Measurements from ENCODE around the gene IMP4. TPM values are rescaled to one million over a fixed set of nuclear protein-coding genes. Genes with fewer than 3 reads are reported as not detected.
A peak's percentile ranks its signal among the peaks of the same experiment; 100 is the strongest.

The IMP4 gene
- total and polyA plus RNA-seq, 2 of the 13 experiments (the other 11 are each of a cell fraction or from before 2014, with no cell fraction given): 142 to 158 TPM

DNA sequence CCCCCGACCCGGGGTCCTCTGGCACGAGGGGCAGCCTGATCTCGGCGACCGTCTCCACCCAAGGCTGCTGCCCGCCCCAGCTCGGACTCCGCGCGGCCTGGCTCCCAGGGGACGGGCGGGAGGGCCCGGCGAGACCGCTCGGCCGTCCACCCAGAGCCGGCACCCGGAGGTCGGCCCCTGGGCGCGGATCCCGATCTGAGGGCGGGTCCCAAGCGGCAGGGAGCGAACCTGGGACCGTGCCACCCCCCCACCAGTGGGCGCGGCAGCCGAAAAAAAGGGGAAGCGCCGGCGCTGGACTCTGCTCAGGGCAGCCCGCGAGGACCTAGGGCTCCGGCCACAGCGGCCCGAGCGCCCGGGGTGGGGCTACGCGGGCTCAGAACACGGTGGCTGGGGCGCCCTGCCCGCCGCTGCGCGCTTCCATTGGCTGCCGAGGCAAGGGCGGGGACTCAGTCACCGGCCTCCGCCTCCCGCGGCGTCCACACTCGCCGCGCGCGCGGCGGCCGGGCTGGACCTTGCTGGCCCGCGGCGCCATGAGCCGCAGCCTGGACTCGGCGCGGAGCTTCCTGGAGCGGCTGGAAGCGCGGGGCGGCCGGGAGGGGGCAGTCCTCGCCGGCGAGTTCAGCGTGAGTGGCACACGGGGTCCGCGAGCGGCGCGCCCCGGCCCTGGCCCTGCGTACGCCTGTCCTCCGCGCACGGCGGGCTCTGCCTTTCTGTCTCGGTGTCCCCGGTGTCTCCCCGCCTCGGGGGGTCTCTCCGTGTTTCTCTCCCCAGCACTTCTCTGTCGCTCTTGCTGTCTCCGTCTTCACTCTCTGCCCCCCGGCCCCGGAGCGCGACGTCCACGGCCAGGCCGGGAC lies 13.1 kb downstream of the IMP4 start, which contains the start of gene PTPN18 (continued):
- TF ChIP-seq NCOA1 (CRISPR knock-in tag; IDR thresholded peaks at IDR 0.05) (no peak; the same call in 1 of the 2 replicates), ZFY (CRISPR knock-in tag; IDR thresholded peaks at IDR 0.05) (peak; percentile 92), ADNP (CRISPR knock-in tag; IDR thresholded peaks at IDR 0.05) (0 out of 2 replicates have a peak, but pooled peaks have one; percentile 19), LCORL (IDR thresholded peaks at IDR 0.05) (no peak), LCORL (CRISPR knock-in tag; IDR thresholded peaks at IDR 0.05) (peak; percentile 93), FLYWCH1 (CRISPR knock-in tag; IDR thresholded peaks at IDR 0.05) (no peak), POLR2AphosphoS5 (IDR thresholded peaks at IDR 0.05; ENCODE audit: low read depth, low read length) (peak; percentile 75), YEATS4 (CRISPR knock-in tag; IDR thresholded peaks at IDR 0.05; ENCODE audit: borderline replicate concordance) (peak; percentile 92), ZKSCAN5 (CRISPR knock-in tag; IDR thresholded peaks at IDR 0.05) (no peak), RFXAP (CRISPR knock-in tag; IDR thresholded peaks at IDR 0.05; ENCODE audit: borderline replicate concordance) (no peak; the same call in 1 of the 2 replicates), ZNF790 (CRISPR knock-in tag; IDR thresholded peaks at IDR 0.05; ENCODE audit: borderline replicate concordance) (peak; percentile 96; the same call in 1 of the 2 replicates), STAT5B (CRISPR knock-in tag; IDR thresholded peaks at IDR 0.05) (no peak), CCAR2 (optimal IDR thresholded peaks at IDR 0.05; ENCODE audit: low read depth, low read length) (no peak), AKAP8 (CRISPR knock-in tag; IDR thresholded peaks at IDR 0.05) (peak; percentile 81), TOE1 (CRISPR knock-in tag; IDR thresholded peaks at IDR 0.05) (peak; percentile 79), ZNF343 (CRISPR knock-in tag; IDR thresholded peaks at IDR 0.05) (no peak), CENPX (CRISPR knock-in tag; IDR thresholded peaks at IDR 0.05) (no peak), CBX5 (CRISPR knock-in tag; IDR thresholded peaks at IDR 0.05; ENCODE audit: borderline replicate concordance) (no peak), ZNF264 (CRISPR knock-in tag; IDR thresholded peaks at IDR 0.05) (no peak), ZNF430 (CRISPR knock-in tag; IDR thresholded peaks at IDR 0.05) (no peak)
- TF ChIP-seq, protein P1, sequence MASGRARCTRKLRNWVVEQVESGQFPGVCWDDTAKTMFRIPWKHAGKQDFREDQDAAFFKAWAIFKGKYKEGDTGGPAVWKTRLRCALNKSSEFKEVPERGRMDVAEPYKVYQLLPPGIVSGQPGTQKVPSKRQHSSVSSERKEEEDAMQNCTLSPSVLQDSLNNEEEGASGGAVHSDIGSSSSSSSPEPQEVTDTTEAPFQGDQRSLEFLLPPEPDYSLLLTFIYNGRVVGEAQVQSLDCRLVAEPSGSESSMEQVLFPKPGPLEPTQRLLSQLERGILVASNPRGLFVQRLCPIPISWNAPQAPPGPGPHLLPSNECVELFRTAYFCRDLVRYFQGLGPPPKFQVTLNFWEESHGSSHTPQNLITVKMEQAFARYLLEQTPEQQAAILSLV (CRISPR knock-in tag; IDR thresholded peaks at IDR 0.05; ENCODE audit: borderline replicate concordance): peak; percentile 48; the same call in 1 of the 2 replicates
- TF ChIP-seq, protein P2, sequence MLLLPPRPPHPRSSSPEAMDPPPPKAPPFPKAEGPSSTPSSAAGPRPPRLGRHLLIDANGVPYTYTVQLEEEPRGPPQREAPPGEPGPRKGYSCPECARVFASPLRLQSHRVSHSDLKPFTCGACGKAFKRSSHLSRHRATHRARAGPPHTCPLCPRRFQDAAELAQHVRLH (CRISPR knock-in tag; IDR thresholded peaks at IDR 0.05; ENCODE audit: borderline replicate concordance, low read depth): no peak
- TF ChIP-seq, protein P3, sequence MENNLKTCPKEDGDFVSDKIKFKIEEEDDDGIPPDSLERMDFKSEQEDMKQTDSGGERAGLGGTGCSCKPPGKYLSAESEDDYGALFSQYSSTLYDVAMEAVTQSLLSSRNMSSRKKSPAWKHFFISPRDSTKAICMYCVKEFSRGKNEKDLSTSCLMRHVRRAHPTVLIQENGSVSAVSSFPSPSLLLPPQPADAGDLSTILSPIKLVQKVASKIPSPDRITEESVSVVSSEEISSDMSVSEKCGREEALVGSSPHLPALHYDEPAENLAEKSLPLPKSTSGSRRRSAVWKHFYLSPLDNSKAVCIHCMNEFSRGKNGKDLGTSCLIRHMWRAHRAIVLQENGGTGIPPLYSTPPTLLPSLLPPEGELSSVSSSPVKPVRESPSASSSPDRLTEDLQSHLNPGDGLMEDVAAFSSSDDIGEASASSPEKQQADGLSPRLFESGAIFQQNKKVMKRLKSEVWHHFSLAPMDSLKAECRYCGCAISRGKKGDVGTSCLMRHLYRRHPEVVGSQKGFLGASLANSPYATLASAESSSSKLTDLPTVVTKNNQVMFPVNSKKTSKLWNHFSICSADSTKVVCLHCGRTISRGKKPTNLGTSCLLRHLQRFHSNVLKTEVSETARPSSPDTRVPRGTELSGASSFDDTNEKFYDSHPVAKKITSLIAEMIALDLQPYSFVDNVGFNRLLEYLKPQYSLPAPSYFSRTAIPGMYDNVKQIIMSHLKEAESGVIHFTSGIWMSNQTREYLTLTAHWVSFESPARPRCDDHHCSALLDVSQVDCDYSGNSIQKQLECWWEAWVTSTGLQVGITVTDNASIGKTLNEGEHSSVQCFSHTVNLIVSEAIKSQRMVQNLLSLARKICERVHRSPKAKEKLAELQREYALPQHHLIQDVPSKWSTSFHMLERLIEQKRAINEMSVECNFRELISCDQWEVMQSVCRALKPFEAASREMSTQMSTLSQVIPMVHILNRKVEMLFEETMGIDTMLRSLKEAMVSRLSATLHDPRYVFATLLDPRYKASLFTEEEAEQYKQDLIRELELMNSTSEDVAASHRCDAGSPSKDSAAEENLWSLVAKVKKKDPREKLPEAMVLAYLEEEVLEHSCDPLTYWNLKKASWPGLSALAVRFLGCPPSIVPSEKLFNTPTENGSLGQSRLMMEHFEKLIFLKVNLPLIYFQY (CRISPR knock-in tag; IDR thresholded peaks at IDR 0.05; ENCODE audit: borderline replicate concordance): peak; percentile 90
- TF ChIP-seq, protein P4, sequence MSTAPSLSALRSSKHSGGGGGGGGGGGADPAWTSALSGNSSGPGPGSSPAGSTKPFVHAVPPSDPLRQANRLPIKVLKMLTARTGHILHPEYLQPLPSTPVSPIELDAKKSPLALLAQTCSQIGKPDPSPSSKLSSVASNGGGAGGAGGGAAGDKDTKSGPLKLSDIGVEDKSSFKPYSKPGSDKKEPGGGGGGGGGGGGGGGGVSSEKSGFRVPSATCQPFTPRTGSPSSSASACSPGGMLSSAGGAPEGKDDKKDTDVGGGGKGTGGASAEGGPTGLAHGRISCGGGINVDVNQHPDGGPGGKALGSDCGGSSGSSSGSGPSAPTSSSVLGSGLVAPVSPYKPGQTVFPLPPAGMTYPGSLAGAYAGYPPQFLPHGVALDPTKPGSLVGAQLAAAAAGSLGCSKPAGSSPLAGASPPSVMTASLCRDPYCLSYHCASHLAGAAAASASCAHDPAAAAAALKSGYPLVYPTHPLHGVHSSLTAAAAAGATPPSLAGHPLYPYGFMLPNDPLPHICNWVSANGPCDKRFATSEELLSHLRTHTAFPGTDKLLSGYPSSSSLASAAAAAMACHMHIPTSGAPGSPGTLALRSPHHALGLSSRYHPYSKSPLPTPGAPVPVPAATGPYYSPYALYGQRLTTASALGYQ (CRISPR knock-in tag; IDR thresholded peaks at IDR 0.05): peak; percentile 49; the same call in 1 of the 2 replicates
